Medulla oblongata (tissue), 1 donor: Measurements from ENCODE around the gene TBC1D1.

Source experiments
- DNase-seq: peaks from one replicate; pipeline ENCODE4 v3.0.0-alpha.2; 2015; ENCODE audit errors: extremely low spot score

TBC1D1 gene

GRCh38 chr4:37991623-37992410 is 100.9 kb downstream of the TBC1D1 start:
- no peak for DNase-seq

GRCh38 chr4:37993806-37994205 is 102.9 kb downstream of the TBC1D1 start:
- no peak for DNase-seq

GRCh38 chr4:37994569-37994968 is 103.7 kb downstream of the TBC1D1 start:
- DNase-seq, result no peak

GRCh38 chr4:37995299-37995821 is 104.5 kb downstream of the TBC1D1 start:
- DNase-seq, result no peak

GRCh38 chr4:37995981-37996775 is 105.3 kb downstream of the TBC1D1 start:
- DNase-seq, result no peak

- no peak for DNase-seq
Measured at GRCh38 chr4:37998226-37998625, 107.3 kb downstream of the TBC1D1 start.

- no peak for DNase-seq
Measured at GRCh38 chr4:37999000-37999716, 108.3 kb downstream of the TBC1D1 start.

- DNase-seq, result no peak
Measured at GRCh38 chr4:37999965-38000364, 109.1 kb downstream of the TBC1D1 start.

- no peak for DNase-seq
Measured at GRCh38 chr4:38001927-38002326, 111.0 kb downstream of the TBC1D1 start.

GRCh38 chr4:38002451-38003071 is 111.7 kb downstream of the TBC1D1 start:
- no peak for DNase-seq

GRCh38 chr4:38003102-38003501 is 112.2 kb downstream of the TBC1D1 start:
- DNase-seq, result no peak

- no peak for DNase-seq
Measured at GRCh38 chr4:38003628-38004027, 112.7 kb downstream of the TBC1D1 start.

- DNase-seq, result no peak
Measured at GRCh38 chr4:38004062-38004461, 113.2 kb downstream of the TBC1D1 start.

GRCh38 chr4:38004887-38005286 is 114.0 kb downstream of the TBC1D1 start:
- DNase-seq, result no peak

GRCh38 chr4:38005637-38006036 is 114.8 kb downstream of the TBC1D1 start:
- no peak for DNase-seq

- no peak for DNase-seq
Measured at GRCh38 chr4:38007645-38008044, 116.8 kb downstream of the TBC1D1 start.

GRCh38 chr4:38008571-38009021 is 117.7 kb downstream of the TBC1D1 start:
- no peak for DNase-seq

- DNase-seq, result no peak
Measured at GRCh38 chr4:38009421-38009820, 118.5 kb downstream of the TBC1D1 start.

GRCh38 chr4:38009949-38010348 is 119.1 kb downstream of the TBC1D1 start:
- no peak for DNase-seq

- DNase-seq, result no peak
Measured at GRCh38 chr4:38011511-38012162, 120.8 kb downstream of the TBC1D1 start.
